Glutamatergic neuron (in vitro differentiated cells): ENCODE measurements around the gene PRPF18. TPM values are rescaled to one million over a fixed set of nuclear protein-coding genes. Genes with fewer than 3 reads are reported as not detected.

Experiments used
- DNase-seq: peaks from one replicate; pipeline ENCODE4 v3.0.0; 2022
- H3K27ac Mint-ChIP-seq: one replicate; pipeline ENCODE4 v1.8.0; 2020; ENCODE audit warnings: mild to moderate bottlenecking, mixed read lengths, inconsistent platforms; ENCODE audit not compliant: unreplicated experiment
- H3K27me3 Mint-ChIP-seq: one replicate; pipeline ENCODE4 v1.8.0; 2020; ENCODE audit warnings: mild to moderate bottlenecking, moderate library complexity, mixed read lengths, inconsistent platforms; ENCODE audit not compliant: unreplicated experiment
- H3K36me3 Mint-ChIP-seq: one replicate; pipeline ENCODE4 v1.8.0; 2020; ENCODE audit warnings: mild to moderate bottlenecking, mixed read lengths, inconsistent platforms; ENCODE audit not compliant: unreplicated experiment
- H3K4me1 Mint-ChIP-seq: one replicate; pipeline ENCODE4 v1.8.0; 2020; ENCODE audit warnings: mild to moderate bottlenecking, low read depth, mixed read lengths, inconsistent platforms; ENCODE audit not compliant: unreplicated experiment
- H3K4me3 Mint-ChIP-seq: one replicate; pipeline ENCODE4 v1.8.0; 2020; ENCODE audit warnings: mild to moderate bottlenecking, mixed read lengths, inconsistent platforms; ENCODE audit not compliant: unreplicated experiment
- H3K9me3 Mint-ChIP-seq: one replicate; pipeline ENCODE4 v1.8.0; 2020; ENCODE audit warnings: mild to moderate bottlenecking, moderate library complexity, mixed read lengths, inconsistent platforms; ENCODE audit not compliant: unreplicated experiment
- CTCF ChIP-seq: fragments of 200-600 bp; sonication (generic); IDR thresholded peaks from one replicate; pipeline ENCODE4 v1.5.0; 2021; ENCODE audit not compliant: partially characterized antibody, unreplicated experiment
- total RNA-seq: library from RNA; stranded (reverse); fragmentation: NEBNext Ultra II Directional; extraction: Animal tissue kit (Norgen Biotek cat#: 25700); gene quantifications from one replicate; pipeline ENCODE4 v1.2.1, GENCODE V29; 2021; ENCODE audit not compliant: unreplicated experiment

Gene PRPF18
- total RNA-seq, 1 donor from 2014 or later: 24.7 TPM

- Mint-ChIP-seq H3K27me3 (no peaks in the 10 kb centered on the region), H3K36me3 (no peaks in the 10 kb centered on the region), H3K4me1 (peaks cover 9% of the 10 kb centered on the region), H3K9me3 (peaks cover 4% of the 10 kb centered on the region), H3K4me3 (no peak overlapping the region), H3K27ac (no peak overlapping the region)
- TF ChIP-seq CTCF: no peak
- no peak for DNase-seq
Observed at GRCh38 chr10:13665516-13666262, 78.9 kb downstream of the PRPF18 start.

- Mint-ChIP-seq H3K4me1 (peaks cover 12% of the 10 kb centered on the region), H3K27ac (no peak overlapping the region)
- no peak for DNase-seq
Observed at GRCh38 chr10:13668126-13668525, 81.4 kb downstream of the PRPF18 start.

GRCh38 chr10:13669182-13669855 is 82.6 kb downstream of the PRPF18 start:
- peaks cover 16% of the 10 kb centered on the region for H3K4me1 Mint-ChIP-seq
- no peak overlapping the region for H3K4me3 Mint-ChIP-seq
- H3K27ac Mint-ChIP-seq: no peak overlapping the region
- no peak for DNase-seq
- H3K27me3 Mint-ChIP-seq: no peaks in the 10 kb centered on the region
- no peaks in the 10 kb centered on the region for H3K9me3 Mint-ChIP-seq
- no peaks in the 10 kb centered on the region for H3K36me3 Mint-ChIP-seq
- no peak for TF ChIP-seq CTCF

More at GRCh38 chr10:13668126-13668525, 81.4 kb downstream of the PRPF18 start:
- no peak for TF ChIP-seq CTCF
- Mint-ChIP-seq H3K9me3 (no peaks in the 10 kb centered on the region), H3K27me3 (no peaks in the 10 kb centered on the region), H3K4me3 (no peak overlapping the region), H3K36me3 (no peaks in the 10 kb centered on the region)

- Mint-ChIP-seq H3K4me3 (no peak overlapping the region), H3K9me3 (no peaks in the 10 kb centered on the region), H3K27me3 (no peaks in the 10 kb centered on the region), H3K4me1 (peaks cover 16% of the 10 kb centered on the region), H3K27ac (no peak overlapping the region), H3K36me3 (no peaks in the 10 kb centered on the region)
- TF ChIP-seq CTCF: no peak
- DNase-seq: no peak
Observed at GRCh38 chr10:13669901-13670300, 83.1 kb downstream of the PRPF18 start.

GRCh38 chr10:13670311-13670710 is 83.5 kb downstream of the PRPF18 start:
- Mint-ChIP-seq H3K4me3 (no peak overlapping the region), H3K27ac (no peak overlapping the region), H3K36me3 (no peaks in the 10 kb centered on the region), H3K4me1 (peaks cover 16% of the 10 kb centered on the region), H3K27me3 (no peaks in the 10 kb centered on the region), H3K9me3 (no peaks in the 10 kb centered on the region)
- TF ChIP-seq CTCF: no peak
- no peak for DNase-seq
